ENCODE data around the gene MYH10. TPM values are rescaled to one million over a fixed set of nuclear protein-coding genes. Genes with fewer than 3 reads are reported as not detected.
"Not testable (repeated sequence)": the region's sequence is repeated elsewhere in the genome, so short reads cannot be mapped to it uniquely, and the experiment has no call there.

MYH10 gene
- total RNA-seq, 1 donor from 2014 or later: 218 TPM

- no peak for DNase-seq
- TF ChIP-seq CTCF (IDR thresholded peaks at IDR 0.05; ENCODE audit: partially characterized antibody, unreplicated experiment): no peak
- Mint-ChIP-seq H3K9me3 (ENCODE audit: unreplicated experiment) (peaks cover 3% of the 10 kb centered on the region), H3K27me3 (ENCODE audit: unreplicated experiment) (no peaks in the 10 kb centered on the region), H3K27ac (ENCODE audit: unreplicated experiment) (peak overlapping the region; percentile 34), H3K4me3 (ENCODE audit: unreplicated experiment) (no peak overlapping the region), H3K4me1 (ENCODE audit: low read depth, unreplicated experiment) (peaks cover 5% of the 10 kb centered on the region), H3K36me3 (ENCODE audit: unreplicated experiment) (peaks cover 9% of the 10 kb centered on the region)
Observed at GRCh38 chr17:8552577-8553320, 77.8 kb downstream of the MYH10 start.

GRCh38 chr17:8542599-8543502 is 87.7 kb downstream of the MYH10 start:
- Mint-ChIP-seq H3K4me1 (ENCODE audit: low read depth, unreplicated experiment) (no peaks in the 10 kb centered on the region), H3K36me3 (ENCODE audit: unreplicated experiment) (peaks cover 5% of the 10 kb centered on the region), H3K27me3 (ENCODE audit: unreplicated experiment) (no peaks in the 10 kb centered on the region), H3K27ac (ENCODE audit: unreplicated experiment) (no peak overlapping the region), H3K4me3 (ENCODE audit: unreplicated experiment) (no peak overlapping the region), H3K9me3 (ENCODE audit: unreplicated experiment) (peaks cover 3% of the 10 kb centered on the region)
- TF ChIP-seq CTCF (IDR thresholded peaks at IDR 0.05; ENCODE audit: partially characterized antibody, unreplicated experiment): no peak
- no peak for DNase-seq

GRCh38 chr17:8539976-8540375 is 90.5 kb downstream of the MYH10 start:
- H3K27me3 Mint-ChIP-seq (ENCODE audit: unreplicated experiment); H3K4me1 Mint-ChIP-seq (ENCODE audit: low read depth, unreplicated experiment); H3K36me3 Mint-ChIP-seq (ENCODE audit: unreplicated experiment): not testable (repeated sequence)

GRCh38 chr17:8537734-8538133 is 92.8 kb downstream of the MYH10 start:
- Mint-ChIP-seq H3K36me3 (ENCODE audit: unreplicated experiment) (no peaks in the 10 kb centered on the region), H3K4me3 (ENCODE audit: unreplicated experiment) (no peak overlapping the region), H3K4me1 (ENCODE audit: low read depth, unreplicated experiment) (no peaks in the 10 kb centered on the region), H3K27me3 (ENCODE audit: unreplicated experiment) (no peaks in the 10 kb centered on the region), H3K9me3 (ENCODE audit: unreplicated experiment) (peaks cover 3% of the 10 kb centered on the region), H3K27ac (ENCODE audit: unreplicated experiment) (no peak overlapping the region)
- DNase-seq: no peak
- TF ChIP-seq CTCF (IDR thresholded peaks at IDR 0.05; ENCODE audit: partially characterized antibody, unreplicated experiment): no peak

More at GRCh38 chr17:8539976-8540375, 90.5 kb downstream of the MYH10 start:
- not testable (repeated sequence) for H3K9me3 Mint-ChIP-seq (ENCODE audit: unreplicated experiment); H3K4me3 Mint-ChIP-seq (ENCODE audit: unreplicated experiment); DNase-seq; H3K27ac Mint-ChIP-seq (ENCODE audit: unreplicated experiment)

- H3K4me1 Mint-ChIP-seq (ENCODE audit: low read depth, unreplicated experiment): no peaks in the 10 kb centered on the region
- DNase-seq: no peak
- H3K36me3 Mint-ChIP-seq (ENCODE audit: unreplicated experiment): no peaks in the 10 kb centered on the region
- H3K4me3 Mint-ChIP-seq (ENCODE audit: unreplicated experiment): no peak overlapping the region
- no peak for TF ChIP-seq CTCF (IDR thresholded peaks at IDR 0.05; ENCODE audit: partially characterized antibody, unreplicated experiment)
- H3K9me3 Mint-ChIP-seq (ENCODE audit: unreplicated experiment): peaks cover 2% of the 10 kb centered on the region
- H3K27ac Mint-ChIP-seq (ENCODE audit: unreplicated experiment): no peak overlapping the region
- no peaks in the 10 kb centered on the region for H3K27me3 Mint-ChIP-seq (ENCODE audit: unreplicated experiment)
Observed at GRCh38 chr17:8534498-8535188, 95.9 kb downstream of the MYH10 start.

All from glutamatergic neuron (in vitro differentiated cells).